OCI-LY3 (cell line): Measurements from ENCODE around the gene PRXL2A.

Experiments used
- H2AFZ ChIP-seq: fragments of 200-600, 300-600 bp; shearing (Covaris generic); 2 replicates; pipeline ENCODE4 v1.6.0; 2014; ENCODE audit warnings: antibody characterized with exemption, low read depth, low read length
- H3K27ac ChIP-seq: fragments of 200-600, 300-600 bp; sonication (generic); 2 replicates; pipeline ENCODE4 v1.5.1; 2014; ENCODE audit warnings: mild to moderate bottlenecking, low read length, moderate library complexity, mixed read lengths
- H3K27me3 ChIP-seq: fragments of 200-600, 300-600 bp; sonication (generic); 2 replicates; pipeline ENCODE4 v1.6.1; 2014; ENCODE audit warnings: low read depth, low read length, mixed read lengths
- H3K36me3 ChIP-seq: fragments of 200-600, 300-600 bp; sonication (generic); replicated peaks from 2 replicates; pipeline ENCODE3; 2014; ENCODE audit warnings: low read depth, low read length, mixed read lengths
- H3K4me1 ChIP-seq: fragments of 300-600, 200-600 bp; sonication (generic); 2 replicates; pipeline ENCODE4 v1.6.1; 2014; ENCODE audit warnings: low read length, mixed read lengths
- H3K4me2 ChIP-seq: fragments of 200-600, 300-600 bp; sonication (generic); 2 replicates; pipeline ENCODE4 v1.6.1; 2014; ENCODE audit warnings: low read length, mixed read lengths
- H3K4me3 ChIP-seq: fragments of 300-600, 200-600 bp; sonication (generic); 2 replicates; pipeline ENCODE4 v1.5.1; 2014; ENCODE audit warnings: antibody characterized with exemption, mild to moderate bottlenecking, low read length, moderate library complexity
- H3K79me2 ChIP-seq: fragments of 300-600, 200-600 bp; shearing (Covaris generic); 2 replicates; pipeline ENCODE4 v1.6.1; 2014; ENCODE audit warnings: mild to moderate bottlenecking, low read length, mixed read lengths
- H3K9ac ChIP-seq: fragments of 300-600, 200-600 bp; shearing (Covaris generic); 2 replicates; pipeline ENCODE4 v1.6.0; 2014; ENCODE audit warnings: mild to moderate bottlenecking, low read length, moderate library complexity
- H3K9me3 ChIP-seq: fragments of 200-600, 300-600 bp; shearing (Covaris generic); 2 replicates; pipeline ENCODE4 v1.6.1; 2014; ENCODE audit warnings: low read length, mixed read lengths; ENCODE audit not compliant: insufficient read depth
- H4K20me1 ChIP-seq: fragments of 200-600, 300-600 bp; sonication (generic); 2 replicates; pipeline ENCODE4 v1.6.1; 2016; ENCODE audit warnings: low read length, mixed read lengths; ENCODE audit not compliant: insufficient read depth
- CTCF ChIP-seq: fragments of 200-600, 300-600 bp; sonication (generic); IDR thresholded peaks from 2 replicates; pipeline ENCODE4 v1.5.1; 2014; ENCODE audit warnings: antibody characterized with exemption, low read length, low read depth
- EZH2phosphoT487 ChIP-seq: fragments of 200-600 bp; shearing (Covaris generic); IDR thresholded peaks from 2 replicates; pipeline ENCODE4 v1.6.1; 2018; ENCODE audit warnings: antibody characterized with exemption, mixed run types, low read depth

The PRXL2A gene

DNA sequence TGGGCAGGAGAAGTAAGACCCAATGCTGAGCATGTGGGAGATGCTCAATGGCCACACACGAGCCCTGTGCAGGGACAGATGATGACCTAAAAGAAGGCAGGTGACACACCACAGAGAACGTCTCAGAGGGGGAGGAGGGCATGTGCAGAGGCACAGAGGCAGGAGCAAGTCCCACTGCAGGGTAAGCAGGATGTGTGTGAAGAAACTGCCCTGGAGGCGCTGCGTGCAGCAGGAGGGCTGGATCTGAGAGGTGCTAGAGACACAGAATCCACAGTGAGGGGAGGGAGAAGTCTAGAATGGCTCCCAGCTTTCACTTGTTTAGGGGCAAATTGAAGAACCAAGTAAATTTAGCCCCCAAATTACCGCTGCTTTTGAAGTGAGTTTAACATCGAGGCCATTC lies 36.9 kb upstream of the PRXL2A start:
- Histone ChIP-seq H3K4me3 (no peak overlapping the region), H3K4me2 (no peak overlapping the region), H3K9me3 (no peaks in the 10 kb centered on the region), H3K4me1 (no peaks in the 10 kb centered on the region), H3K27me3 (no peaks in the 10 kb centered on the region), H2AFZ (no peak overlapping the region), H3K79me2 (no peaks in the 10 kb centered on the region), H3K36me3 (no peaks in the 10 kb centered on the region), H3K27ac (no peak overlapping the region), H4K20me1 (no peaks in the 10 kb centered on the region), H3K9ac (no peak overlapping the region)
- TF ChIP-seq EZH2phosphoT487 = no peak
- TF ChIP-seq CTCF = no peak

- no peak overlapping the region for H3K4me3 ChIP-seq
- TF ChIP-seq CTCF = no peak
- TF ChIP-seq EZH2phosphoT487 = no peak
- no peaks in the 10 kb centered on the region for H4K20me1 ChIP-seq
- no peaks in the 10 kb centered on the region for H3K9me3 ChIP-seq
- no peak overlapping the region for H2AFZ ChIP-seq
- no peak overlapping the region for H3K27ac ChIP-seq
- H3K4me1 ChIP-seq = no peaks in the 10 kb centered on the region
- H3K36me3 ChIP-seq = no peaks in the 10 kb centered on the region
- H3K27me3 ChIP-seq = no peaks in the 10 kb centered on the region
- no peaks in the 10 kb centered on the region for H3K79me2 ChIP-seq
- H3K9ac ChIP-seq = no peak overlapping the region
- no peak overlapping the region for H3K4me2 ChIP-seq
These were observed 35.7 kb upstream of the PRXL2A start for GRCh38 chr10:80372675-80373074.

GRCh38 chr10:80373502-80373901 lies 34.8 kb upstream of the PRXL2A start:
- Histone ChIP-seq H2AFZ (no peak overlapping the region), H3K4me1 (no peaks in the 10 kb centered on the region), H3K36me3 (no peaks in the 10 kb centered on the region), H3K27ac (no peak overlapping the region), H3K9ac (no peak overlapping the region), H3K27me3 (no peaks in the 10 kb centered on the region), H3K4me2 (no peak overlapping the region), H3K4me3 (no peak overlapping the region), H4K20me1 (no peaks in the 10 kb centered on the region), H3K9me3 (no peaks in the 10 kb centered on the region), H3K79me2 (no peaks in the 10 kb centered on the region)
- TF ChIP-seq CTCF (no peak), EZH2phosphoT487 (no peak)

- H3K79me2 ChIP-seq = no peaks in the 10 kb centered on the region
- no peak overlapping the region for H2AFZ ChIP-seq
- H3K9ac ChIP-seq = no peak overlapping the region
- H4K20me1 ChIP-seq = no peaks in the 10 kb centered on the region
- TF ChIP-seq EZH2phosphoT487 (no peak), CTCF (no peak)
- H3K27me3 ChIP-seq = 0 out of 2 replicates have a peak, but pooled peaks cover 3% of the 10 kb centered on the region
- H3K4me2 ChIP-seq = no peak overlapping the region
- H3K27ac ChIP-seq = no peak overlapping the region
- no peak overlapping the region for H3K4me3 ChIP-seq
- no peaks in the 10 kb centered on the region for H3K36me3 ChIP-seq
- H3K9me3 ChIP-seq = no peaks in the 10 kb centered on the region
- H3K4me1 ChIP-seq = 0 out of 2 replicates have a peak, but pooled peaks cover 2% of the 10 kb centered on the region
These were observed 28.6 kb upstream of the PRXL2A start for GRCh38 chr10:80379701-80380100.
